CD1c-positive myeloid dendritic cell (primary cell): Measurements from ENCODE around the gene C19orf33.

Experiments
- DNase-seq: peaks from one replicate; pipeline ENCODE4 v3.0.0-alpha.2; 2016; ENCODE audit errors: extremely low spot score

The C19orf33 gene

GRCh38 chr19:38308926-38309614 lies 5.0 kb downstream of the C19orf33 start:
- DNase-seq = no peak

GRCh38 chr19:38309615-38310278 lies 5.7 kb downstream of the C19orf33 start:
- DNase-seq = no peak

- DNase-seq = no peak
These were observed 6.2 kb downstream of the C19orf33 start for GRCh38 chr19:38310279-38310670.

GRCh38 chr19:38310986-38311385 lies 6.9 kb downstream of the C19orf33 start:
- DNase-seq = no peak

GRCh38 chr19:38315657-38316476 lies 11.8 kb downstream of the C19orf33 start, which contains the start of gene YIF1B:
Gene YIF1B, minus strand, starts transcription at chr19:38315947. Its CDS starts 30 bp downstream, at chr19:38315917.
- peak; percentile 96 for DNase-seq

- no peak for DNase-seq
These were observed 12.5 kb downstream of the C19orf33 start for GRCh38 chr19:38316477-38317067.

GRCh38 chr19:38317104-38317612 lies 13.1 kb downstream of the C19orf33 start:
- peak; percentile 76 for DNase-seq

- DNase-seq = no peak
These were observed 14.6 kb downstream of the C19orf33 start for GRCh38 chr19:38318660-38319059.

GRCh38 chr19:38319421-38320258 lies 15.6 kb downstream of the C19orf33 start, which contains the start of gene KCNK6:
Gene KCNK6, plus strand, starts transcription at chr19:38319845. Its CDS starts 106 bp downstream, at chr19:38319951.
- peak; percentile 76 for DNase-seq

- DNase-seq = no peak
These were observed 16.9 kb downstream of the C19orf33 start for GRCh38 chr19:38320969-38321339.

- DNase-seq = peak; percentile 57
These were observed 17.7 kb downstream of the C19orf33 start for GRCh38 chr19:38321646-38322196.

- DNase-seq = peak; percentile 87
These were observed 19.2 kb downstream of the C19orf33 start for GRCh38 chr19:38323291-38323690.

- DNase-seq = no peak
These were observed 20.4 kb downstream of the C19orf33 start for GRCh38 chr19:38324431-38324830.

- DNase-seq = no peak
These were observed 22.5 kb downstream of the C19orf33 start for GRCh38 chr19:38326591-38326990.

GRCh38 chr19:38329651-38330050 lies 25.6 kb downstream of the C19orf33 start:
- DNase-seq = no peak

GRCh38 chr19:38331728-38332127 lies 27.7 kb downstream of the C19orf33 start:
- DNase-seq = no peak

GRCh38 chr19:38333245-38333644 lies 29.2 kb downstream of the C19orf33 start:
- DNase-seq = no peak

- DNase-seq = peak; percentile 96
These were observed 32.0 kb downstream of the C19orf33 start for GRCh38 chr19:38335949-38336637.

GRCh38 chr19:38336638-38337359 lies 32.7 kb downstream of the C19orf33 start:
- peak; percentile 98 for DNase-seq
